ENCODE results near the gene PIK3R1.

Gene PIK3R1

DNA sequence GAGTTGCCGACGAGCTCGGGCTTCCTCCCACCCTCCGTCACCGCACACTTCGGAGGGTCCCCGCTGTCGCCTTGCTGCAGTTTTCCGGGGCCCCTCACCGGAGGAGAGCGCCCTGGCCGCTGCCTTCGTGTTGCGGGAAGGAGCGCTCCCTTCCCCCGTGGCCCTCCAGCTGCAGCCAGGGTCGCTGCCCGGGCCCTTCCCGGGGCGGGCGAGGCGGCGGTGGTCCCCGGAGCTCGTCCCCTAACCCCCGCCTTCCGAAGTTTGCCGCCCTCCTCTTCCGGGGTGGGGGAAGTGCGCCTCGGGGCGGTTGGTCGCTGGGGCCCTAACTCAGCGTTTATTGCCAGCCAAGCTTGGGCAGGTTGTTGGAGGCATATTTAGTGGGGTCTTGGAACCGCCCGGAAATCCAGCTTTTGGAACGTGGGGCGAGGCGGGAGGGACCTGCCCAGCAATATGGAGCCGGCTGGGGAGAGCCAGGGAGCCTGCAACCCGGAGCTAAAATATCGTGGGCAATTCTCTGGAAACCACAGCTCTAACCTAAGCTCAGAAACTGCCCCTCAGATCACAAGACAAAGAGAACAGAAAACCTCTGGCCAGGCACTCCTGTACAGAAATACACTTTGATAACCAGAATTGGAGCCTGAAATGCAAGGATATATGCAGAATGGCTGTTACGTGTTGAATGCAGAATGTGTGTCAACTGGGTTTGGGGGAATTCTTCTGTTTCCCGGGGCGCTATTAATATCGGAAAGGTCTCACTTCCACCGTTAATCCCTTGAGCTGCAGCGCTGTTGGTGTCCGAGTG is 890 bp downstream of the PIK3R1 start:
- TF ChIP-seq, protein P1, sequence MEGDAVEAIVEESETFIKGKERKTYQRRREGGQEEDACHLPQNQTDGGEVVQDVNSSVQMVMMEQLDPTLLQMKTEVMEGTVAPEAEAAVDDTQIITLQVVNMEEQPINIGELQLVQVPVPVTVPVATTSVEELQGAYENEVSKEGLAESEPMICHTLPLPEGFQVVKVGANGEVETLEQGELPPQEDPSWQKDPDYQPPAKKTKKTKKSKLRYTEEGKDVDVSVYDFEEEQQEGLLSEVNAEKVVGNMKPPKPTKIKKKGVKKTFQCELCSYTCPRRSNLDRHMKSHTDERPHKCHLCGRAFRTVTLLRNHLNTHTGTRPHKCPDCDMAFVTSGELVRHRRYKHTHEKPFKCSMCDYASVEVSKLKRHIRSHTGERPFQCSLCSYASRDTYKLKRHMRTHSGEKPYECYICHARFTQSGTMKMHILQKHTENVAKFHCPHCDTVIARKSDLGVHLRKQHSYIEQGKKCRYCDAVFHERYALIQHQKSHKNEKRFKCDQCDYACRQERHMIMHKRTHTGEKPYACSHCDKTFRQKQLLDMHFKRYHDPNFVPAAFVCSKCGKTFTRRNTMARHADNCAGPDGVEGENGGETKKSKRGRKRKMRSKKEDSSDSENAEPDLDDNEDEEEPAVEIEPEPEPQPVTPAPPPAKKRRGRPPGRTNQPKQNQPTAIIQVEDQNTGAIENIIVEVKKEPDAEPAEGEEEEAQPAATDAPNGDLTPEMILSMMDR (IDR thresholded peaks at IDR 0.05; ENCODE audit: extremely low read depth, missing control alignments): peak; percentile 9

GRCh38 chr5:68217047-68217355 is 1.4 kb downstream of the PIK3R1 start:
- TF ChIP-seq, protein P1 (IDR thresholded peaks at IDR 0.05; ENCODE audit: extremely low read depth, missing control alignments): no peak
- DNase-seq (ENCODE audit: low spot score): no peak

More for the DNA sequence above, 890 bp downstream of the PIK3R1 start:
- peak; percentile 80 for DNase-seq (ENCODE audit: low spot score)

GRCh38 chr5:68217528-68217927 is 2.0 kb downstream of the PIK3R1 start:
- TF ChIP-seq, protein P1 (IDR thresholded peaks at IDR 0.05; ENCODE audit: extremely low read depth, missing control alignments): no peak
- DNase-seq (ENCODE audit: low spot score): no peak

DNA sequence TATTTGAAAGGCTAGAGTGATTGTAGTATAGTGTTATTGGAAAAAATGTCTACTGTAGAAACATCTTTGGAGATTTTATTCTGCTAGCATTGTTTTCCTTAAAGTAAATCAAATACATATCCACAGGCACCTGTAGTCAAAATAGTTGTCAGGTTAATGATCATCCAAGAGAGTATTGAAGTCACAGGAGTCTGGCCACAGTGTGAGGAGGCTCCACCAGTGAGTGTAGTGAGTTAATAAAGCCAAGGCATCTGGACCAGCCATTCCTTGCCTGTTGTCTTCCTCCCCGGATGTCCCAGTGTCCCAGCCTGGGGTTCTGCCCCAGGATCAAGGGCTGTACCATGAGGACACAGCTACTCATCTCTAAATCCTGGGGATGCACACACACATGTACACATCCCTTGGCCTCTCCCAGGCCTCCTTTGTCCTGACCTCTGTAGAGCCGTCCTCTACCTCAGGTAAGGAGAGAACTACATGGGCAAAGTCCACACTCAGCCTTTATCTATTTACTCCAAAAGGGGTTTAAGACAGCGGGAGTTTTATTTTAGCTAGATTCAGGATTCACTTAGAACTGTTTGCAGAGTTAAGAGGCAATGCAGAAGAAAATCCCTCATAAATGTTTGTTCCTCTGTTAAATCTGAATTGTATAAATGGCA is 3.7 kb downstream of the PIK3R1 start:
- TF ChIP-seq, protein P1 (IDR thresholded peaks at IDR 0.05; ENCODE audit: extremely low read depth, missing control alignments): no peak
- DNase-seq (ENCODE audit: low spot score): no peak

- TF ChIP-seq, protein P1 (IDR thresholded peaks at IDR 0.05; ENCODE audit: extremely low read depth, missing control alignments): no peak
- no peak for DNase-seq (ENCODE audit: low spot score)
Measured at GRCh38 chr5:68220260-68220659, 4.7 kb downstream of the PIK3R1 start.

- TF ChIP-seq, protein P1 (IDR thresholded peaks at IDR 0.05; ENCODE audit: extremely low read depth, missing control alignments): no peak
- no peak for DNase-seq (ENCODE audit: low spot score)
Measured at GRCh38 chr5:68220914-68221313, 5.4 kb downstream of the PIK3R1 start.

DNA sequence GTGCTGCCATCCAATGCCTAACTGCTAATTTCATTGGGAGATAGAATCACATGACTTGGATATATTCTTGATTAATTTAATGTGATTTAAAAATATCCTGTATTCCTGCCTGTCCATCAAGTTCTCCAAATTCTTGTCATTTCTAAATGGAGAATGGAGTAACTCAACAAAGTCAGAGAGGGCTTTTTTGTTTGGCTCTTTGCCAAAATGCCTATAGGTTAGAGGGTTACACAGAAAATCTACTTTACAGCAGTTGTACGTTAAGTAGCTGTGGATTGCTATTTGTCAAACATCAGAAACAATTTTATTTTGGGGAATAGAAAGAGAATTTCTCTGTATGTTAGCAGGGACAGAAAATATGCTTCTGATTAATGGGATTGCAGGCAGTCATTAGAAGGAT is 5.9 kb downstream of the PIK3R1 start:
- DNase-seq (ENCODE audit: low spot score): no peak
- TF ChIP-seq, protein P1 (IDR thresholded peaks at IDR 0.05; ENCODE audit: extremely low read depth, missing control alignments): no peak

Data from GM20000 (cell line).